GM18502 (cell line): ENCODE measurements around the gene STARD13.

ENCODE experiments used
- ATAC-seq: cut with Tn5 transposase; IDR thresholded peaks from one replicate; pipeline ENCODE4 v1.9.1; 2021; ENCODE audit warnings: mild to moderate bottlenecking; ENCODE audit not compliant: unreplicated experiment, poor library complexity

STARD13 gene

GRCh38 chr13:33232883-33233282, 52.7 kb downstream of the STARD13 start:
- no peak for ATAC-seq

GRCh38 chr13:33231339-33231738, 54.2 kb downstream of the STARD13 start:
- ATAC-seq, result no peak

GRCh38 chr13:33230178-33230881, 55.2 kb downstream of the STARD13 start:
- ATAC-seq, result no peak

GRCh38 chr13:33229446-33230177, 55.9 kb downstream of the STARD13 start:
- no peak for ATAC-seq

- ATAC-seq, result peak; percentile 85
These were observed 56.7 kb downstream of the STARD13 start for GRCh38 chr13:33228648-33229445.

- peak; percentile 14 for ATAC-seq
These were observed 57.5 kb downstream of the STARD13 start for GRCh38 chr13:33227927-33228647.

- ATAC-seq, result no peak
These were observed 60.9 kb downstream of the STARD13 start for GRCh38 chr13:33224686-33225085.

GRCh38 chr13:33224191-33224590, 61.4 kb downstream of the STARD13 start:
- ATAC-seq, result no peak

- ATAC-seq, result no peak
These were observed 65.6 kb downstream of the STARD13 start for GRCh38 chr13:33219926-33220325.

GRCh38 chr13:33218426-33218825, 67.1 kb downstream of the STARD13 start:
- ATAC-seq, result no peak

- ATAC-seq, result no peak
These were observed 67.5 kb downstream of the STARD13 start for GRCh38 chr13:33218020-33218419.

- no peak for ATAC-seq
These were observed 68.3 kb downstream of the STARD13 start for GRCh38 chr13:33217256-33217655.

GRCh38 chr13:33213797-33214196, 71.8 kb downstream of the STARD13 start:
- ATAC-seq, result no peak

GRCh38 chr13:33213024-33213768, 72.4 kb downstream of the STARD13 start:
- no peak for ATAC-seq

GRCh38 chr13:33212396-33212795, 73.2 kb downstream of the STARD13 start:
- ATAC-seq, result no peak

- no peak for ATAC-seq
These were observed 75.5 kb downstream of the STARD13 start for GRCh38 chr13:33210090-33210489.

GRCh38 chr13:33208290-33209220, 77.0 kb downstream of the STARD13 start:
- ATAC-seq, result no peak

- peak; percentile 34 for ATAC-seq
These were observed 78.0 kb downstream of the STARD13 start for GRCh38 chr13:33207615-33207961.
